BE2C (cell line): ENCODE data around the gene PFDN1.
"Not testable (repeated sequence)": the region's sequence is repeated elsewhere in the genome, so short reads cannot be mapped to it uniquely, and the experiment has no call there.

Experiments used
- DNase-seq: peaks from one replicate; pipeline ENCODE4 v3.0.0-alpha.2; 2020
- H3K27me3 ChIP-seq: fragments of 250-450 bp; sonication (Bioruptor Pico); 2 replicates; pipeline ENCODE4 v1.5.1; 2020; ENCODE audit warnings: mild to moderate bottlenecking
- H3K36me3 ChIP-seq: fragments of 250-450 bp; sonication (Bioruptor Pico); 2 replicates; pipeline ENCODE4 v1.5.1; 2020; ENCODE audit warnings: mild to moderate bottlenecking
- H3K4me1 ChIP-seq: fragments of 250-450 bp; sonication (Bioruptor Pico); 2 replicates; pipeline ENCODE4 v1.5.1; 2020
- H3K4me3 ChIP-seq: 2 replicates; pipeline ENCODE4 v1.5.1; 2011; ENCODE audit warnings: low read depth, low read length
- H3K9me3 ChIP-seq: fragments of 250-450 bp; sonication (Bioruptor Pico); 2 replicates; pipeline ENCODE4 v1.5.1; 2020
- TF ChIP-seq, protein P1 (sequence below): IDR thresholded peaks from 2 replicates; pipeline ENCODE4 v1.5.1; 2012; ENCODE audit warnings: mild to moderate bottlenecking, low read depth, low read length

PFDN1 gene

DNA sequence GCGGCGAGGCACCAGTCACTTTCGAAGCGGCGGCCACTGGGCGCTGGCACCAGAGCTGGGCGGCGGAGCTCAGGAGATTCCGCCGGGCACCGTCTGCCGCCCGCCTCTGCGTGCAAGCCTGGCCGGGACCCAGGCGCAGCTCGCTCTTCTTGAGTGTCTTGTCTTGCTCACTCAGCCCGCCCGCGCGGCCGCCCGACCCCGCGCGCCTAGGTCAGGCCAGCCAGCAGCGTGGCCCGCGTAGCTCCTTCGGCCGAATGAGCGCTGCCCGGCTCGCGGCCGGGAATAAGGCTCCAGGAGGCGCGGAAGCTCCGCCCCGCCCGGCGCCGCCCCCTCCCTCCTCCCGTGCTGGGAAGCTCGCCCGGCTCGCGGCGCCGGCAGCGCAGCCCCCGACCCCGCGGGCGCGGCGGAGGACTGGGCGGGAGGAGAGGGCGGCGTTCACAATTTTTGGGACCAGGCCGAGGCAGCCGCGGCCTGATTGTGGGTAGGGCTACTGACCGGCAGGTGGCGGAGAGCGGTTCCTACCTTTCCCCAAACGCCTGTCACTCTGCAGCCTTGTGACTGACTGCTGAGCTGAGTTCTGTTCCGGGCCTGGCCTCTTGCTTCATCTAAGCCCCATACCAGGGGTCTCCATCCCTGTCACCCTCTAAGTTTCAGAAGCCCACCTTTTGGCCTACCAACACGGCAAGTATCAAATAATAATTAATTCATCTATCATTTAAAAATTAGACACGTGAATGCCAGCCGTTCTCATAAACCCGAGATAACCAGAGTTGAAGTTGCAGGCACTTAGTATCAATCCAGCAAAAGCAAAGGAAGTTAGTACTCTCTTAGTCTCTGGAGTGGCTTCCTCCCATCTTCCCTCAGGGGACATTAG is 43.7 kb upstream of the PFDN1 start, which contains the start of gene HBEGF:
HBEGF (minus strand) TSS at position 256 of the 874 bp plus-strand sequence. CDS start 275 bp downstream, outside the sequence.
- Histone ChIP-seq H3K36me3 (no peaks in the 10 kb centered on the region), H3K27me3 (no peaks in the 10 kb centered on the region), H3K4me3 (peak within 1 kb of the TSS; percentile 68), H3K4me1 (no peaks in the 10 kb centered on the region), H3K9me3 (no peaks in the 10 kb centered on the region)
- peak; percentile 88 for DNase-seq
- TF ChIP-seq, protein P1, sequence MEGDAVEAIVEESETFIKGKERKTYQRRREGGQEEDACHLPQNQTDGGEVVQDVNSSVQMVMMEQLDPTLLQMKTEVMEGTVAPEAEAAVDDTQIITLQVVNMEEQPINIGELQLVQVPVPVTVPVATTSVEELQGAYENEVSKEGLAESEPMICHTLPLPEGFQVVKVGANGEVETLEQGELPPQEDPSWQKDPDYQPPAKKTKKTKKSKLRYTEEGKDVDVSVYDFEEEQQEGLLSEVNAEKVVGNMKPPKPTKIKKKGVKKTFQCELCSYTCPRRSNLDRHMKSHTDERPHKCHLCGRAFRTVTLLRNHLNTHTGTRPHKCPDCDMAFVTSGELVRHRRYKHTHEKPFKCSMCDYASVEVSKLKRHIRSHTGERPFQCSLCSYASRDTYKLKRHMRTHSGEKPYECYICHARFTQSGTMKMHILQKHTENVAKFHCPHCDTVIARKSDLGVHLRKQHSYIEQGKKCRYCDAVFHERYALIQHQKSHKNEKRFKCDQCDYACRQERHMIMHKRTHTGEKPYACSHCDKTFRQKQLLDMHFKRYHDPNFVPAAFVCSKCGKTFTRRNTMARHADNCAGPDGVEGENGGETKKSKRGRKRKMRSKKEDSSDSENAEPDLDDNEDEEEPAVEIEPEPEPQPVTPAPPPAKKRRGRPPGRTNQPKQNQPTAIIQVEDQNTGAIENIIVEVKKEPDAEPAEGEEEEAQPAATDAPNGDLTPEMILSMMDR = peak; percentile 57

DNA sequence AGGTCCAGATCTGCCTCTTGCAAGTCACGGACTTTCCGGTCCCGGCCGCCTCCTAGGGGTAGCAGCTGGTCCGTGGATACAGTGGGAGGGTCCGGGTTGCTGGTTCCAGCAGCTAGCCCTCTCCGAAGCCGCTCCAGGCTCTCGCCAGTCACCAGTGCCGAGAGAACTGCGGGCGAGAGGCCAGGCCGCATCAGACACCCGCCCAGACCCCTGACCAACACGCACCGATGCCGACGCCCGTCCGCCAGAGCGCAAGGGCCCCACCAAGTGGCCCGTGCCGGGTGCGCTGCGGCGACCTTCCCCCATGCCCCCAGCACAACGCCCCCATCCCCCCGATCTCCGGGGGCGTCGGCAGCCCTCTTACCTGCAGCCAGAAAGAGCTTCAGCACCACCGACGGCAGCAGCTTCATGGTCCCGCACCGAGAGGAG is 43.0 kb upstream of the PFDN1 start:
- Histone ChIP-seq H3K36me3 (no peaks in the 10 kb centered on the region), H3K4me3 (peak overlapping the region; percentile 68), H3K27me3 (no peaks in the 10 kb centered on the region), H3K4me1 (no peaks in the 10 kb centered on the region), H3K9me3 (no peaks in the 10 kb centered on the region)
- DNase-seq = peak; percentile 71
- TF ChIP-seq, protein P1 = no peak

DNA sequence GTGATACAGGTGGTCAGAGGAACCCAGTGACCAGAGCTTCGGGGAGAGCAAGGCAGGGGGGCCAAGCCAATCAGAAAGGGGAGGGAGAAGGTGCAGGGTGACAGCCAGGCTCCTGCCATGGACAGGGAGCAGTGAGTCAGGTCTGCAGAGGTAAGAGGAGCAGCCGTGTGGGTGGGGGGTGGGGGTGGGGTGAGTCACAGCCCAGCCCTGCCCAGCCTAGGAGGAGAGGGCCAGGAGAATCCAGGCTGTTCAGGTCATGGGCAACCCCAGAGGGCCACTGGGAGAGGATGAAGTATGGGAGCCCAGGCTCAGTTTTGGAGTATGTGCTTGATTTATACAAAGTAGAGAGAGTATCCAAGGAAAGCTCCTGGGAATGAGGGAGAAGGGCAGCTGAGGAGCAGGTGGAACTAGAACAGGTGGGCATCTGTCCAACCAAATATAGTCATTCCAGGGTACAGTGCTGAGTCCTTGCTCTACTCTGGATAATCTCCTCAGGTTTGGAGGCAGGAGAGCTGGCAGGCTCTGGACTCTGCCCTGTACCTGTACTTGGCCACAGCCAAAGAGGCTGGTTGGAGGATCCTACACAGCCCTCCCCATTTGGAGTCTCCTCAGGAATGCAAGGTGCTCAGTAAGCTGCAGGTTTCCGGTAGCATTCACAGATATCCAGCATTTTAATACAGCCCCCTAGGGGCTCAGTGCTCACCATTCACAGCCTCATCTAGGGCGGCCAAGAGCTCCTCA is 42.0 kb upstream of the PFDN1 start:
- no peaks in the 10 kb centered on the region for H3K9me3 ChIP-seq
- DNase-seq = no peak
- H3K36me3 ChIP-seq = no peaks in the 10 kb centered on the region
- H3K27me3 ChIP-seq = no peaks in the 10 kb centered on the region
- H3K4me3 ChIP-seq = no peak overlapping the region
- H3K4me1 ChIP-seq = no peaks in the 10 kb centered on the region
- TF ChIP-seq, protein P1 = no peak

DNA sequence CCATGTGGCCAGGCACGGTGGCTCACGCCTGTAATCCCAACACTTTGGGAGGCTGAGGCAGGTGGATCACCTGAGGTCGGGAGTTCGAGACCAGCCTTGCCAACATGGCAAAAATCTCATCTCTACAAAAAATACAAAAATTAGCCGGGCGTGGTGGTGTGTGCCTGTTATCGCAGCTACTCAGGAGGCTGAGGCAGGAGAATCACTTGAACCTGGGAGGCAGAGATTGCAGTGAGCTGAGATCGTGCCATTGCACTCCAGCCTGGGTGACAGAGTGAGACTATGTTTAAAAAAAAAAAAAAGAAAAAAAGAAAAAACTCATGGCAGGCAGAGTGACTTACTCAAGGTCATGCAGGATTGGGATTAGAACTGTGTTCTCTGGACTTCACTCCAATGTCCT is 40.9 kb upstream of the PFDN1 start:
- H3K36me3 ChIP-seq, H3K9me3 ChIP-seq, H3K4me1 ChIP-seq, DNase-seq, H3K4me3 ChIP-seq, H3K27me3 ChIP-seq: not testable (repeated sequence)

DNA sequence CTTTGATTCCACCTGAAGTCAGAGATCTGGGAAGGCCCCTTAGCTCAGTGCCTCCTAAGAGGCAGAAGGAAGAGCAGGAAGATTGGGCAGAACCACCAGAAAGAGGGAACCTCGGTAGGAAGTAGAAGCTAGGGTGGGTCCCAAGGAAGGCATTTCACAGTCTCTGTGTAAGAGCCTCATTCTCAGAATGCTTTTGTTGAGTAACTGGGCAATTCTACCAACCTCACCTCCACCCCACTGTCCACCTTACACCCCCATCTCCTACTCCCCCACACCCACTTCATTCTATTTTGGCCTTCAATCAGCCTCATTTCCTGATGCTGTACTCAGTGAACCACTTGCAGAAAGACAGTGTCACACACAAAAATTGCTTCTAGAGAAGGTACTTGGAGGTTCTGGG is 40.0 kb upstream of the PFDN1 start:
- TF ChIP-seq, protein P1 = no peak
- no peaks in the 10 kb centered on the region for H3K27me3 ChIP-seq
- no peaks in the 10 kb centered on the region for H3K9me3 ChIP-seq
- no peaks in the 10 kb centered on the region for H3K4me1 ChIP-seq
- H3K36me3 ChIP-seq = no peaks in the 10 kb centered on the region
- H3K4me3 ChIP-seq = no peak overlapping the region
- no peak for DNase-seq

DNA sequence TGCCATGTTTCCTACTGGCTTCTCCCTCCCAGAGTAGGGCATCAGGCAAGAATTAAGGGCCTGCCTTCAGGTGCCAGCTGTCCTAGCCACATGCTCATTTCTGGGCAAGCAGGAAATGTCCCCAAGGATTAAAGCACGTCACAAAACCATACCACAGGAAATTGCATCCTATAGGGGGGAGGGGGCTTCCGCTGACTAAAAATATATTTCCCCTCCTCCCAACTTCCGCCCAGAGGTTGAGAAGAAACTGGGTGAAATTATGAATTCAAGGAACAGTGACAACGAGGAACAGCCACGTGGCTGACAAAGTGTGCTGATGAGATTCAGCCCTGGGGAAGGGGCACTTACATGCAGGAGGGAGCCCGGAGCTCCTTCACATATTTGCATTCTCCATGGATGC is 39.4 kb upstream of the PFDN1 start:
- no peaks in the 10 kb centered on the region for H3K36me3 ChIP-seq
- no peak overlapping the region for H3K4me3 ChIP-seq
- no peaks in the 10 kb centered on the region for H3K4me1 ChIP-seq
- no peaks in the 10 kb centered on the region for H3K27me3 ChIP-seq
- TF ChIP-seq, protein P1 = no peak
- no peaks in the 10 kb centered on the region for H3K9me3 ChIP-seq
- DNase-seq = no peak
